A549 (cell line): Measurements from ENCODE around the gene SEMG1. TPM values are rescaled to one million over a fixed set of nuclear protein-coding genes. Genes with fewer than 3 reads are reported as not detected.

Experiments used
- ATAC-seq, 2 experiments: fragments of 200-7000 bp in 1 of 2; fragments of >200 bp in 1 of 2; cut with Nextera tagmentation in 1 of 2; cut with Tn5 transposase in 1 of 2; 3 replicates each; pipeline versions ENCODE4 v1.8.0 to v1.9.1; 2018 to 2020; ENCODE audit warnings: mild to moderate bottlenecking in 1 of 2, moderate library complexity in 1 of 2
- CTCF ChIA-PET: fragments of 300-600 bp; sonication (Branson Sonifier 250); formaldehyde crosslinking; extraction: SDS; loops from one replicate; lab custom pipeline; 2021; ENCODE audit warnings: antibody characterized with exemption, inconsistent platforms; lab: Yijun Ruan, JAX
- POLR2A ChIA-PET: fragments of 350-600 bp; formaldehyde crosslinking; extraction: SDS; loops from one replicate; lab custom pipeline; 2021; ENCODE audit warnings: antibody characterized with exemption, inconsistent platforms; lab: Yijun Ruan, JAX
- DNase-seq, 2 experiments: peaks; one replicate each; pipeline versions ENCODE4 v3.0.0 to v3.0.0-alpha.2; 2011 to 2016; ENCODE audit warnings: low read depth in 1 of 2, low spot score in 1 of 2
- FAIRE-seq: peaks from 2 replicates; lab custom pipeline; 2011; peaks lifted over from hg19 to GRCh38; lab: Jason Lieb, UNC
- H3K27ac ChIP-seq, 2 experiments: fragments of >200 bp; sonication (Bioruptor Twin); formaldehyde crosslinking; 3 replicates each; pipeline ENCODE4 v1.5.1; 2016 to 2017
- H3K4me1 ChIP-seq: fragments of >200 bp; sonication (Bioruptor Twin); formaldehyde crosslinking; 3 replicates; pipeline ENCODE4 v1.6.1; 2016
- H3K4me2 ChIP-seq: fragments of >200 bp; sonication (Bioruptor Twin); formaldehyde crosslinking; 3 replicates; pipeline ENCODE4 v1.6.1; 2016
- H3K4me3 ChIP-seq: fragments of >200 bp; sonication (Bioruptor Twin); formaldehyde crosslinking; 3 replicates; pipeline ENCODE4 v1.5.1; 2016
- H3K9me3 ChIP-seq: fragments of >200 bp; sonication (Bioruptor Twin); formaldehyde crosslinking; 3 replicates; pipeline ENCODE4 v1.6.1; 2016
- ATOH8 ChIP-seq: fragments of 250-450 bp; sonication (Bioruptor Pico); IDR thresholded peaks from 2 replicates; pipeline ENCODE4 v1.5.0; 2020; ENCODE audit warnings: low read depth, mild to moderate bottlenecking, moderate library complexity
- BCL3 ChIP-seq: fragments of >200 bp; sonication (Bioruptor Twin); formaldehyde crosslinking; IDR thresholded peaks from 3 replicates; pipeline ENCODE4 v1.6.1; 2016
- CBX2 ChIP-seq: fragments of 200-600 bp; sonication (generic); IDR thresholded peaks from 2 replicates; pipeline ENCODE4 v1.6.1; 2016; ENCODE audit warnings: low read depth, mild to moderate bottlenecking, borderline replicate concordance
- EHMT2 ChIP-seq: fragments of 200-600 bp; sonication (generic); IDR thresholded peaks from 2 replicates; pipeline ENCODE4 v1.6.1; 2016; ENCODE audit warnings: antibody characterized with exemption, low read depth, mild to moderate bottlenecking, moderate library complexity
- ELK1 ChIP-seq: fragments of 150-350 bp; IDR thresholded peaks from 2 replicates; pipeline ENCODE4 v1.6.1; 2014; ENCODE audit warnings: low read depth, mild to moderate bottlenecking, low read length
- ESRRA ChIP-seq: fragments of 150-350 bp; IDR thresholded peaks from 2 replicates; pipeline ENCODE4 v1.6.1; 2014; ENCODE audit warnings: mild to moderate bottlenecking, low read length, borderline replicate concordance
- HDAC2 ChIP-seq: fragments of 200-600 bp; sonication (generic); IDR thresholded peaks from 2 replicates; pipeline ENCODE4 v1.6.1; 2016
- HOXA7 ChIP-seq: fragments of 250-450 bp; sonication (Bioruptor Pico); IDR thresholded peaks from 2 replicates; pipeline ENCODE4 v1.5.0; 2020; ENCODE audit warnings: mild to moderate bottlenecking, moderate library complexity
- HOXB13 ChIP-seq: fragments of 250-450 bp; sonication (Bioruptor Pico); IDR thresholded peaks from 2 replicates; pipeline ENCODE4 v1.5.0; 2020; ENCODE audit warnings: low read depth, mild to moderate bottlenecking, moderate library complexity
- JUNB ChIP-seq: fragments of >200 bp; sonication (Bioruptor Twin); formaldehyde crosslinking; IDR thresholded peaks from 2 replicates; pipeline ENCODE4 v1.6.1; 2016
- KDM1A ChIP-seq: fragments of 200-600 bp; sonication (generic); IDR thresholded peaks from 2 replicates; pipeline ENCODE4 v1.6.1; 2016; ENCODE audit warnings: low read depth, mild to moderate bottlenecking
- KDM5A ChIP-seq: fragments of 200-600 bp; sonication (generic); IDR thresholded peaks from 2 replicates; pipeline ENCODE4 v1.6.1; 2016; ENCODE audit warnings: antibody characterized with exemption, mild to moderate bottlenecking
- MAFK ChIP-seq: fragments of 450-650 bp; IDR thresholded peaks from 2 replicates; pipeline ENCODE4 v1.6.1; 2014; ENCODE audit not compliant: partially characterized antibody
- MAX ChIP-seq: IDR thresholded peaks from 2 replicates; pipeline ENCODE4 v1.6.1; 2012
- MAZ ChIP-seq: fragments of 150-350 bp; IDR thresholded peaks from 2 replicates; pipeline ENCODE4 v1.6.1; 2014; ENCODE audit warnings: antibody characterized with exemption, low read depth, low read length, borderline replicate concordance
- MYC ChIP-seq: IDR thresholded peaks from 2 replicates; pipeline ENCODE4 v1.6.1; 2012; ENCODE audit warnings: mild to moderate bottlenecking, inconsistent platforms, low read length, improper control_type of control experiment, borderline replicate concordance
- NPAS2 ChIP-seq: fragments of 250-450 bp; sonication (Bioruptor Pico); IDR thresholded peaks from 2 replicates; pipeline ENCODE4 v1.8.0; 2022; ENCODE audit warnings: mild to moderate bottlenecking, moderate library complexity, borderline replicate concordance
- POLR2A ChIP-seq: IDR thresholded peaks from 2 replicates; pipeline ENCODE4 v1.6.1; 2012; ENCODE audit warnings: mild to moderate bottlenecking, low read length
- RARB ChIP-seq: fragments of 250-450 bp; sonication (Bioruptor Pico); IDR thresholded peaks from 2 replicates; pipeline ENCODE4 v1.8.0; 2021; ENCODE audit warnings: mild to moderate bottlenecking, moderate library complexity
- RCOR1 ChIP-seq: fragments of 150-350 bp; IDR thresholded peaks from 2 replicates; pipeline ENCODE4 v1.6.1; 2014; ENCODE audit warnings: antibody characterized with exemption, low read length, low read depth
- RFX5 ChIP-seq: fragments of 450-650 bp; IDR thresholded peaks from 2 replicates; pipeline ENCODE4 v1.7.1; 2014; ENCODE audit warnings: antibody characterized with exemption, mild to moderate bottlenecking, moderate library complexity
- TP53 ChIP-seq: fragments of 250-450 bp; sonication (Bioruptor Pico); IDR thresholded peaks from 2 replicates; pipeline ENCODE4 v1.5.0; 2021; ENCODE audit warnings: mild to moderate bottlenecking, moderate library complexity
- USF2 ChIP-seq: fragments of 450-650 bp; IDR thresholded peaks from 2 replicates; pipeline ENCODE4 v1.6.1; 2014; ENCODE audit warnings: antibody characterized with exemption
- WGBS: methylation state at CpG from one replicate; pipeline ENCODE4 v1.1.6; 2017; ENCODE audit errors: missing lambda C conversion rate; 5-methylcytosine and 5-hydroxymethylcytosine counted together
- polyA plus RNA-seq, 4 experiments: library from polyadenylated mRNA; depleted of rRNA in 3 of 4; stranded (reverse); fragments of >200 nt; fragmentation: RNase III in 1 of 4; extraction: RNeasy Plus Mini Kit Qiagen cat#74134 plus additional on column Dnase treatment in 1 of 4; gene quantifications; 2 replicates in 3 of 4; 3 replicates in 1 of 4; pipeline ENCODE4 v1.2.3, GENCODE V29; 2011 to 2017
- TF ChIP-seq, protein P1 (sequence below): IDR thresholded peaks from 2 replicates; pipeline ENCODE4 v1.6.1; 2012; ENCODE audit warnings: low read depth, borderline replicate concordance
- TF ChIP-seq, protein P2 (sequence below): fragments of >200 bp; sonication (Bioruptor Twin); formaldehyde crosslinking; IDR thresholded peaks from 3 replicates; pipeline ENCODE4 v1.5.1; 2016
- TF ChIP-seq, protein P3 (sequence below): IDR thresholded peaks from 2 replicates; pipeline ENCODE4 v1.6.1; 2012

Gene SEMG1
- polyA plus RNA-seq, 2 of the 4 experiments (the other 2 are of a cell fraction): not detected

DNA sequence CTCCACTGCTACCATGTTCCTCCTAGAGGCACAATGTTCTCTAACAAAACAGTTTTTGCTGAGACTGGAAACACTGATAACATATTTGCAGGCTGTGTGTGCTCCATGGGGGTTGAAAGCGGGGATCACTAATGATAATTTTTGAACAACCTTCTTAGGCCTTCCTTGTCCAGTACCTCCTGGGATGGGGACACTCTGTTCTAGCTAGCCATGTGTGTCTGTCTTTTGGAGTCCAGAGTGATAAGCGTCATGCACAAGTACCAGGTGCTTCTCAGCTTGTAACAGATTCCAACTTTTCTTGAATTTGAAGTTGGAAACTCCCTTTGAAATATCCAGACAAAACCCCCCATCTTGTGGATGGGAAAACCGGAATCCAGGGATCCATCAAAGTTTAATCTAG, 17.0 kb upstream of the SEMG1 start:
- no peak for DNase-seq

DNA sequence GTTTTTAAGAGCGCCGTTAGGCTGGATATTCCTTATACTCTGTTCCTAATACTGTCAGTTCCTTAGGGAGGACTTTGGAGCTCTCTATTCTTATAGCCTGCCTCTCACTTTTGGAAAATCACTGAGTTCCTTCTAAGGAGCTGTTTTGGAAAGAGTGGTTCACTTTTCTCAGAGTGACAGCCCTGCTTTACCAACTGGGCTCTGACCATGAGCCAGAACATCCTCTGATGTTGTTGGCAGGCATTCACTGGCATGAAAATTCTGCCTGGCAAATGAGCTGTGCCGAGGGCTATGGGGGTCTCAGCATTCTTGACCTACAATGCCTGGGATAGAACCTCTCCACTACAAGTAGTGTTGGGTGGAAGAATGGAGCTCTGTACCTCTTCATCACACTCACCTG, 14.9 kb upstream of the SEMG1 start:
- Histone ChIP-seq H3K27ac (no peak overlapping the region), H3K9me3 (no peaks in the 10 kb centered on the region), H3K4me1 (no peaks in the 10 kb centered on the region), H3K4me3 (no peak overlapping the region), H3K4me2 (no peak overlapping the region)
- ATAC-seq: no peak
- ChIA-PET POLR2A (no interaction called here), CTCF (no interaction called here)
- no peak for TF ChIP-seq ATOH8 (CRISPR knock-in tag)
- no peak for TF ChIP-seq MYC
- TF ChIP-seq CBX2: no peak
- no peak for TF ChIP-seq TP53 (CRISPR knock-in tag)
- TF ChIP-seq, protein P1, sequence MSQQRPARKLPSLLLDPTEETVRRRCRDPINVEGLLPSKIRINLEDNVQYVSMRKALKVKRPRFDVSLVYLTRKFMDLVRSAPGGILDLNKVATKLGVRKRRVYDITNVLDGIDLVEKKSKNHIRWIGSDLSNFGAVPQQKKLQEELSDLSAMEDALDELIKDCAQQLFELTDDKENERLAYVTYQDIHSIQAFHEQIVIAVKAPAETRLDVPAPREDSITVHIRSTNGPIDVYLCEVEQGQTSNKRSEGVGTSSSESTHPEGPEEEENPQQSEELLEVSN: no peak
- TF ChIP-seq KDM1A: no peak
- TF ChIP-seq MAZ: no peak
- no peak for TF ChIP-seq MAFK
- TF ChIP-seq RCOR1: no peak
- TF ChIP-seq HOXA7: no peak
- no peak for TF ChIP-seq KDM5A
- no peak for TF ChIP-seq BCL3
- TF ChIP-seq USF2: no peak
- TF ChIP-seq MAX: no peak
- no peak for TF ChIP-seq JUNB
- TF ChIP-seq HOXB13 (CRISPR knock-in tag): no peak
- no peak for TF ChIP-seq EHMT2
- no peak for TF ChIP-seq HDAC2
- TF ChIP-seq ELK1: no peak
- TF ChIP-seq, protein P2, sequence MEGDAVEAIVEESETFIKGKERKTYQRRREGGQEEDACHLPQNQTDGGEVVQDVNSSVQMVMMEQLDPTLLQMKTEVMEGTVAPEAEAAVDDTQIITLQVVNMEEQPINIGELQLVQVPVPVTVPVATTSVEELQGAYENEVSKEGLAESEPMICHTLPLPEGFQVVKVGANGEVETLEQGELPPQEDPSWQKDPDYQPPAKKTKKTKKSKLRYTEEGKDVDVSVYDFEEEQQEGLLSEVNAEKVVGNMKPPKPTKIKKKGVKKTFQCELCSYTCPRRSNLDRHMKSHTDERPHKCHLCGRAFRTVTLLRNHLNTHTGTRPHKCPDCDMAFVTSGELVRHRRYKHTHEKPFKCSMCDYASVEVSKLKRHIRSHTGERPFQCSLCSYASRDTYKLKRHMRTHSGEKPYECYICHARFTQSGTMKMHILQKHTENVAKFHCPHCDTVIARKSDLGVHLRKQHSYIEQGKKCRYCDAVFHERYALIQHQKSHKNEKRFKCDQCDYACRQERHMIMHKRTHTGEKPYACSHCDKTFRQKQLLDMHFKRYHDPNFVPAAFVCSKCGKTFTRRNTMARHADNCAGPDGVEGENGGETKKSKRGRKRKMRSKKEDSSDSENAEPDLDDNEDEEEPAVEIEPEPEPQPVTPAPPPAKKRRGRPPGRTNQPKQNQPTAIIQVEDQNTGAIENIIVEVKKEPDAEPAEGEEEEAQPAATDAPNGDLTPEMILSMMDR: no peak
- 43% methylated on average over 3 of the region's 3 CpGs for WGBS
- FAIRE-seq: no peak
- DNase-seq: no peak

More for the DNA sequence above, 17.0 kb upstream of the SEMG1 start:
- H3K4me1 ChIP-seq: no peaks in the 10 kb centered on the region
- H3K27ac ChIP-seq: no peak overlapping the region
- H3K4me2 ChIP-seq: no peak overlapping the region
- ATAC-seq (no peak), FAIRE-seq (no peak)
- TF ChIP-seq, protein P3, sequence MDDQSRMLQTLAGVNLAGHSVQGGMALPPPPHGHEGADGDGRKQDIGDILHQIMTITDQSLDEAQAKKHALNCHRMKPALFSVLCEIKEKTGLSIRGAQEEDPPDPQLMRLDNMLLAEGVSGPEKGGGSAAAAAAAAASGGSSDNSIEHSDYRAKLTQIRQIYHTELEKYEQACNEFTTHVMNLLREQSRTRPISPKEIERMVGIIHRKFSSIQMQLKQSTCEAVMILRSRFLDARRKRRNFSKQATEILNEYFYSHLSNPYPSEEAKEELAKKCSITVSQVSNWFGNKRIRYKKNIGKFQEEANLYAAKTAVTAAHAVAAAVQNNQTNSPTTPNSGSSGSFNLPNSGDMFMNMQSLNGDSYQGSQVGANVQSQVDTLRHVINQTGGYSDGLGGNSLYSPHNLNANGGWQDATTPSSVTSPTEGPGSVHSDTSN: no peak
- TF ChIP-seq RARB (CRISPR knock-in tag) (no peak), NPAS2 (CRISPR knock-in tag) (no peak), ESRRA (no peak), POLR2A (no peak), EHMT2 (no peak), RFX5 (no peak)
- 4% methylated on average over 3 of the region's 3 CpGs for WGBS
- H3K4me3 ChIP-seq: no peak overlapping the region
- ChIA-PET CTCF (no interaction called here), POLR2A (no interaction called here)
- no peaks in the 10 kb centered on the region for H3K9me3 ChIP-seq
